Upper lobe of left lung (tissue), 6 donors: Measurements from ENCODE around the gene CSNK1D. TPM values are rescaled to one million over a fixed set of nuclear protein-coding genes. Genes with fewer than 3 reads are reported as not detected.

Experiments
- ATAC-seq, 2 donors: fragments of 200-7000 bp; cut with Tn5 transposase; one replicate each; pipeline ENCODE4 v1.9.1; 2022; ENCODE audit warnings: mild to moderate bottlenecking in 2 of 2, moderate library complexity in 2 of 2; ENCODE audit not compliant: low FRiP score in 2 of 2
- DNase-seq, 2 donors: peaks; one replicate each; pipeline ENCODE4 v3.0.0-alpha.2; 2019 to 2020
- H3K27ac ChIP-seq, 4 donors: fragments of 200-600 bp; sonication (generic); one replicate each; pipeline ENCODE4 v1.5.1; 2016 to 2019
- H3K27me3 ChIP-seq, 4 donors: fragments of 200-600 bp; sonication (generic); one replicate each; pipeline ENCODE4 v1.5.1; 2017 to 2019
- H3K36me3 ChIP-seq, 4 donors: fragments of 200-600 bp; sonication (generic); one replicate each; pipeline ENCODE4 v1.5.1; 2016 to 2019
- H3K4me1 ChIP-seq, 4 donors: fragments of 200-600 bp; sonication (generic); one replicate each; pipeline ENCODE4 v1.5.1; 2018 to 2019
- H3K4me3 ChIP-seq, 4 donors: fragments of 200-600 bp; sonication (generic); one replicate each; pipeline ENCODE4 v1.5.1; 2017 to 2019; ENCODE audit warnings: mild to moderate bottlenecking in 2 of 4, moderate library complexity in 1 of 4
- H3K9me3 ChIP-seq, 4 donors: fragments of 200-600 bp; sonication (generic); one replicate each; pipeline ENCODE4 v1.5.1; 2018 to 2019
- EP300 ChIP-seq, 4 donors: sonication (generic); formaldehyde crosslinking; IDR thresholded peaks; one replicate each; pipeline ENCODE4 v1.5.1; 2017; ENCODE audit warnings: antibody characterized with exemption in 4 of 4, control low read depth in 2 of 4
- POLR2A ChIP-seq, 4 donors: fragments of 450-650 bp; IDR thresholded peaks; one replicate each; pipeline ENCODE4 v1.5.1; 2016 to 2017; ENCODE audit warnings: antibody characterized with exemption in 4 of 4, mild to moderate bottlenecking in 2 of 4
- POLR2AphosphoS5 ChIP-seq, 2 donors: sonication (generic); formaldehyde crosslinking; IDR thresholded peaks; one replicate each; pipeline ENCODE4 v1.5.1; 2017; ENCODE audit warnings: antibody characterized with exemption in 2 of 2
- WGBS, 2 donors: methylation state at CpG; one replicate each; pipeline ENCODE4 v1.1.5; 2017 to 2018; 5-methylcytosine and 5-hydroxymethylcytosine counted together
- total RNA-seq, 6 donors: library from RNA; depleted of rRNA in 4 of 6; stranded (reverse); fragments of >200 nt in 4 of 6; gene quantifications; one replicate each; pipeline versions ENCODE4 v1.1.0 to v1.2.1, GENCODE V29; 2016 to 2021
- TF ChIP-seq, protein P1 (sequence below), 6 experiments: fragments of 450-650 bp in 4 of 6; fragments of 200-600 bp in 2 of 6; sonication (generic) in 2 of 6; IDR thresholded peaks; one replicate each; pipeline ENCODE4 v1.5.1; 2016 to 2019; ENCODE audit warnings: antibody characterized with exemption in 6 of 6
- donor health status: DM: no; HTN: no; CAD: no; lungs with moderate emphysema.
- donor health status: DM: no; HTN: yes; CAD: no; lungs with severe emphysema.

Gene CSNK1D
- total RNA-seq, 6 donors from 2014 or later, result 80.6 to 228 (median 152) TPM

GRCh38 chr17:82227629-82228277, 45.7 kb downstream of the CSNK1D start:
- no peak for TF ChIP-seq EP300 (IDR thresholded peaks at IDR 0.05)
- TF ChIP-seq POLR2A (IDR thresholded peaks at IDR 0.05), result no peak
- TF ChIP-seq POLR2AphosphoS5 (IDR thresholded peaks at IDR 0.05), result no peak
- TF ChIP-seq, protein P1, sequence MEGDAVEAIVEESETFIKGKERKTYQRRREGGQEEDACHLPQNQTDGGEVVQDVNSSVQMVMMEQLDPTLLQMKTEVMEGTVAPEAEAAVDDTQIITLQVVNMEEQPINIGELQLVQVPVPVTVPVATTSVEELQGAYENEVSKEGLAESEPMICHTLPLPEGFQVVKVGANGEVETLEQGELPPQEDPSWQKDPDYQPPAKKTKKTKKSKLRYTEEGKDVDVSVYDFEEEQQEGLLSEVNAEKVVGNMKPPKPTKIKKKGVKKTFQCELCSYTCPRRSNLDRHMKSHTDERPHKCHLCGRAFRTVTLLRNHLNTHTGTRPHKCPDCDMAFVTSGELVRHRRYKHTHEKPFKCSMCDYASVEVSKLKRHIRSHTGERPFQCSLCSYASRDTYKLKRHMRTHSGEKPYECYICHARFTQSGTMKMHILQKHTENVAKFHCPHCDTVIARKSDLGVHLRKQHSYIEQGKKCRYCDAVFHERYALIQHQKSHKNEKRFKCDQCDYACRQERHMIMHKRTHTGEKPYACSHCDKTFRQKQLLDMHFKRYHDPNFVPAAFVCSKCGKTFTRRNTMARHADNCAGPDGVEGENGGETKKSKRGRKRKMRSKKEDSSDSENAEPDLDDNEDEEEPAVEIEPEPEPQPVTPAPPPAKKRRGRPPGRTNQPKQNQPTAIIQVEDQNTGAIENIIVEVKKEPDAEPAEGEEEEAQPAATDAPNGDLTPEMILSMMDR (IDR thresholded peaks at IDR 0.05), result no peak
- no peak for ATAC-seq
- Histone ChIP-seq H3K36me3 (no peaks in the 10 kb centered on the region), H3K27me3 (no peaks in the 10 kb centered on the region), H3K4me3 (peak overlapping the region in 3 of 4 donors; percentile 61 to 77 (median 67)), H3K9me3 (no peaks in the 10 kb centered on the region), H3K27ac (peak overlapping the region; percentile 97 to 99 (median 98)), H3K4me1 (peaks cover 38 to 51% (median 40%) of the 10 kb centered on the region in 4 donors)
- WGBS, 2 donors, result 75 to 78% methylated on average over 6 to 10 of the region's 18 CpGs
- no peak for DNase-seq

DNA sequence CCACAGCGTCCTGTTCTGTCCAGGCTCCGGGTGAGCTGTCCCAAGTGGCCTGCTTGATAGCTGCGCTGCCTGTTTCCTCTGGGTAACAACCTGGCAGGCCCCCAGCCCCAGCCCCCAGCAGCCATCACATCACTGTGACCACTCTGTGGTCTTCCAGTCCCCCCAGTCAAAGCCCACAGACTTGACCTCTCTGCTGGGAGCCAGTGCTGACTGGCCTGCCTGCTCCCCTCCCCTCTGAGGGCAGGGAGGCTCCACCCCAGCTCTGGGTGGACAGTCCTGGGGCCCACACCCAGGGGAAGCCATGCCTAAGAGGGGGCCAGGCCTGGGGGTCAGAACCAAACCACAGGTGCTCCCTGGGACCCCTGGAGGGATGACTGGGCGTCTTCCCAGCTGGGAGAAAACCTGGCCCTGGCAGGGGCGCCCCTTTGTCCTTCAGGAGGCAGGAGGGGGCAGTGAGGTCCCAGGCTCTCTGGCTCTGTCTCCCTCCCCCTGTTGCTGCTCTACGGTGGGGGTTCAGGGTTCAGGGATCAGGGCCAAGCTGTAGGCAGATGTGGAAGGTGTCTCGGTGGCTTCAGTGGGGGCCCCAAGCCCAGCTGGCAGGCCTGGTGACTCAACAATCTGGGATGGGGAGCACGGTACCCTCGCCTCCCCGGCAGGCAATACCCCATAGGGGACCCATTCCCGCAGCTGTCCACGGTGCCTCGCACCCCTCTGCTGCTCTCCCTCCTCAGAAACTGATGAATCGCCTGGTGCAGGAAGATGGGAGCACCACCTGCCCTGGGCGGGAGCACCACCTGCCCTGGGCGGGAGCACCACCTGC, 46.5 kb downstream of the CSNK1D start:
- ATAC-seq (no peak), DNase-seq (peak in 1 of 2 donors; percentile 63)
- Histone ChIP-seq H3K9me3 (no peaks in the 10 kb centered on the region), H3K27me3 (no peaks in the 10 kb centered on the region), H3K4me1 (peaks cover 31 to 43% (median 33%) of the 10 kb centered on the region in 4 donors), H3K27ac (peak overlapping the region in 3 of 4 donors; percentile 26 to 99 (median 99)), H3K36me3 (no peaks in the 10 kb centered on the region), H3K4me3 (no peak overlapping the region)
- 86 to 89% methylated on average over 10 to 13 of the region's 16 CpGs for WGBS, 2 donors
- TF ChIP-seq, protein P1 (IDR thresholded peaks at IDR 0.05), result no peak
- TF ChIP-seq EP300 (IDR thresholded peaks at IDR 0.05) (no peak), POLR2A (IDR thresholded peaks at IDR 0.05) (no peak), POLR2AphosphoS5 (IDR thresholded peaks at IDR 0.05) (no peak)

- Histone ChIP-seq H3K9me3 (no peaks in the 10 kb centered on the region), H3K4me3 (no peak overlapping the region), H3K27ac (peak overlapping the region in 2 of 4 donors; percentile 1 to 26), H3K4me1 (peaks cover 24 to 36% (median 26%) of the 10 kb centered on the region in 4 donors), H3K36me3 (no peaks in the 10 kb centered on the region), H3K27me3 (no peaks in the 10 kb centered on the region)
- TF ChIP-seq POLR2AphosphoS5 (IDR thresholded peaks at IDR 0.05), result no peak
- TF ChIP-seq, protein P1 (IDR thresholded peaks at IDR 0.05), result no peak
- no peak for TF ChIP-seq EP300 (IDR thresholded peaks at IDR 0.05)
- no peak for TF ChIP-seq POLR2A (IDR thresholded peaks at IDR 0.05)
- ATAC-seq (no peak), DNase-seq (no peak)
- WGBS, 2 donors, result 96 to 100% methylated on average over 2 to 11 of the region's 15 CpGs
Observed at GRCh38 chr17:82226146-82226808, 47.2 kb downstream of the CSNK1D start.

GRCh38 chr17:82225368-82226029, 48.0 kb downstream of the CSNK1D start:
- Histone ChIP-seq H3K9me3 (no peaks in the 10 kb centered on the region), H3K27me3 (no peaks in the 10 kb centered on the region), H3K4me3 (no peak overlapping the region), H3K27ac (peak overlapping the region in 1 of 4 donors; percentile 1), H3K4me1 (peaks cover 20 to 28% (median 21%) of the 10 kb centered on the region in 4 donors), H3K36me3 (no peaks in the 10 kb centered on the region)
- WGBS, 2 donors, result 71 to 73% methylated on average over 3 to 20 of the region's 24 CpGs
- TF ChIP-seq POLR2AphosphoS5 (IDR thresholded peaks at IDR 0.05) (no peak), POLR2A (IDR thresholded peaks at IDR 0.05) (no peak), EP300 (IDR thresholded peaks at IDR 0.05) (no peak)
- TF ChIP-seq, protein P1 (IDR thresholded peaks at IDR 0.05), result no peak
- DNase-seq (peak in 1 of 2 donors; percentile 66), ATAC-seq (no peak)
